ENCODE results near the gene CAPS. TPM values are rescaled to one million over a fixed set of nuclear protein-coding genes. Genes with fewer than 3 reads are reported as not detected.

The CAPS gene
- polyA plus RNA-seq, 1 donor (not counting 4 experiments of a cell fraction or from before 2014, with no cell fraction given): 2.7 TPM

DNA sequence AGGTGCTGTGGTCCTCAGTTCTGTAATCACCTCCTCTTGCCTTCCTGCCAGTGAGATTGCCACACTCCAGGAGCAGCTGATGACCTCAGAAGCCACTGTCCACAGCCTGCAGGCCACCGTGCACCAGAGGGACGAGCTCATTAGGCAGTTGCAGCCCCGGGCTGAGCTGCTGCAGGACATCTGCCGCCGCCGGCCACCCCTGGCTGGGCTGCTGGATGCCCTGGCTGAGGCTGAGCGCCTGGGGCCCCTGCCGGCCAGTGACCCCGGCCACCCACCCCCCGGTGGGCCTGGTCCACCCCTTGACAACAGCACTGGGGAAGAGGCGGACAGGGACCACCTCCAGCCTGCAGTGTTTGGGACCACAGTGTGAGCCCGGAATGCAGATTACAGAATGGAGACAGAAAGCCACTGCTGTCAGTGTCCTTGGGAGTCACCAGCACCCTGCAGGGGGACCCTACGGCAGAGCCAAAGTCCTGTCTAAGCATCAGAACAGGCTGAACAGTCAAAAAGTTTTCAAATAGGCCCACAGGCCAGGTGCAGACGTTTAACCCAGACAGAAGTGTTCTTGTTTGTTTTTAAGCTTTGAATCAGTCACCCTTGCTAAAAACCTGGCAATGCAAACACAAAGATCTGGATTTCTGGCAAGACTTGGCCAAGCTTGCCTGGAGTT, 5.1 kb upstream of the CAPS start:
- dilution Hi-C loops (cut with MboI; ENCODE audit: extremely low pct_ligation_motif_present, low sequenced_read_pairs): no loop called here
- Histone ChIP-seq H3K4me1 (ENCODE audit: control insufficient read depth, extremely low read depth, insufficient read depth, low read length) (peaks cover 12% of the 10 kb centered on the region), H4K20me1 (ENCODE audit: control insufficient read depth, extremely low read depth, insufficient read depth, low read length) (no peaks in the 10 kb centered on the region), H3K36me3 (ENCODE audit: control insufficient read depth in 2 of 2, extremely low read depth in 1 of 2, insufficient read depth in 2 of 2, low read length in 2 of 2) (no peaks in the 10 kb centered on the region), H3K27me3 (ENCODE audit: control insufficient read depth, extremely low read depth, insufficient read depth, low read length) (no peaks in the 10 kb centered on the region), H2AFZ (ENCODE audit: control insufficient read depth, low read length) (no peak overlapping the region), H3K9me3 (ENCODE audit: control insufficient read depth, low read depth, low read length) (no peaks in the 10 kb centered on the region), H3K79me2 (ENCODE audit: control insufficient read depth, insufficient read depth, low read length) (no peaks in the 10 kb centered on the region), H3K27ac (ENCODE audit: control insufficient read depth, insufficient read depth, low read length) (no peak overlapping the region), H3K9me1 (ENCODE audit: control insufficient read depth, extremely low read depth, insufficient read depth, low read length) (no peaks in the 10 kb centered on the region), H3K4me2 (ENCODE audit: control insufficient read depth, extremely low read depth, insufficient read depth, low read depth, low read length) (no peak overlapping the region), H3K9ac (ENCODE audit: control insufficient read depth, extremely low read depth, insufficient read depth, low read length) (no peak overlapping the region), H3K4me3 (ENCODE audit: control insufficient read depth in 2 of 3, extremely low read depth in 1 of 3, insufficient read depth in 2 of 3, low read depth in 1 of 3, low read length in 3 of 3) (no peak overlapping the region)
- FAIRE-seq (no peak), DNase-seq (ENCODE audit: low read depth, low spot score) (no peak)
- TF ChIP-seq, protein P1, sequence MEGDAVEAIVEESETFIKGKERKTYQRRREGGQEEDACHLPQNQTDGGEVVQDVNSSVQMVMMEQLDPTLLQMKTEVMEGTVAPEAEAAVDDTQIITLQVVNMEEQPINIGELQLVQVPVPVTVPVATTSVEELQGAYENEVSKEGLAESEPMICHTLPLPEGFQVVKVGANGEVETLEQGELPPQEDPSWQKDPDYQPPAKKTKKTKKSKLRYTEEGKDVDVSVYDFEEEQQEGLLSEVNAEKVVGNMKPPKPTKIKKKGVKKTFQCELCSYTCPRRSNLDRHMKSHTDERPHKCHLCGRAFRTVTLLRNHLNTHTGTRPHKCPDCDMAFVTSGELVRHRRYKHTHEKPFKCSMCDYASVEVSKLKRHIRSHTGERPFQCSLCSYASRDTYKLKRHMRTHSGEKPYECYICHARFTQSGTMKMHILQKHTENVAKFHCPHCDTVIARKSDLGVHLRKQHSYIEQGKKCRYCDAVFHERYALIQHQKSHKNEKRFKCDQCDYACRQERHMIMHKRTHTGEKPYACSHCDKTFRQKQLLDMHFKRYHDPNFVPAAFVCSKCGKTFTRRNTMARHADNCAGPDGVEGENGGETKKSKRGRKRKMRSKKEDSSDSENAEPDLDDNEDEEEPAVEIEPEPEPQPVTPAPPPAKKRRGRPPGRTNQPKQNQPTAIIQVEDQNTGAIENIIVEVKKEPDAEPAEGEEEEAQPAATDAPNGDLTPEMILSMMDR (optimal IDR thresholded peaks at IDR 0.05 in 1 of 3, IDR thresholded peaks at IDR 0.05 in 1 of 3, conservative IDR thresholded peaks at IDR 0.05 in 1 of 3; ENCODE audit: extremely low read depth in 1 of 3, insufficient read depth in 2 of 3, low read length in 3 of 3): no peak
- no peak for TF ChIP-seq EZH2 (IDR thresholded peaks at IDR 0.05; ENCODE audit: low read length)

DNA sequence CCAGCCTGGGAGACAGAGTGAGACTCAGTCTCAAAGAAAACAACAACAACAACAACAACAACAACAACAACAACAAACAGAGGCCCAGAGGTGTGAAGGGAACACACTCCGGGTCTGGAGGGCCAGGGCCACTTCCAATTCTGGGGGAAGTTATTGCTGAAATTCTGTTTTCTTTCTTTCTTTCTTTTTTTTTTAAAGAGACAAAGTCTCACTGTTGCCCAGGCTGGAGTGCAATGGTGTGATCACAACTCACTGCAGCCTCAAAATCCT, 3.5 kb upstream of the CAPS start:
- no peak overlapping the region for H3K27ac ChIP-seq (ENCODE audit: control insufficient read depth, insufficient read depth, low read length)
- TF ChIP-seq, protein P1 (optimal IDR thresholded peaks at IDR 0.05 in 1 of 3, IDR thresholded peaks at IDR 0.05 in 1 of 3, conservative IDR thresholded peaks at IDR 0.05 in 1 of 3; ENCODE audit: extremely low read depth in 1 of 3, insufficient read depth in 2 of 3, low read length in 3 of 3): no peak
- no peak for TF ChIP-seq EZH2 (IDR thresholded peaks at IDR 0.05; ENCODE audit: low read length)
- no peaks in the 10 kb centered on the region for H3K79me2 ChIP-seq (ENCODE audit: control insufficient read depth, insufficient read depth, low read length)
- no peaks in the 10 kb centered on the region for H3K9me3 ChIP-seq (ENCODE audit: control insufficient read depth, low read depth, low read length)
- no peaks in the 10 kb centered on the region for H3K9me1 ChIP-seq (ENCODE audit: control insufficient read depth, extremely low read depth, insufficient read depth, low read length)
- no peaks in the 10 kb centered on the region for H3K36me3 ChIP-seq (ENCODE audit: control insufficient read depth in 2 of 2, extremely low read depth in 1 of 2, insufficient read depth in 2 of 2, low read length in 2 of 2)
- H3K4me3 ChIP-seq (ENCODE audit: control insufficient read depth in 2 of 3, extremely low read depth in 1 of 3, insufficient read depth in 2 of 3, low read depth in 1 of 3, low read length in 3 of 3): no peak overlapping the region
- H3K4me1 ChIP-seq (ENCODE audit: control insufficient read depth, extremely low read depth, insufficient read depth, low read length): peaks cover 20% of the 10 kb centered on the region
- no peak overlapping the region for H3K9ac ChIP-seq (ENCODE audit: control insufficient read depth, extremely low read depth, insufficient read depth, low read length)
- no peak overlapping the region for H3K4me2 ChIP-seq (ENCODE audit: control insufficient read depth, extremely low read depth, insufficient read depth, low read depth, low read length)
- dilution Hi-C loops (cut with MboI; ENCODE audit: extremely low pct_ligation_motif_present, low sequenced_read_pairs): no loop called here
- H3K27me3 ChIP-seq (ENCODE audit: control insufficient read depth, extremely low read depth, insufficient read depth, low read length): no peaks in the 10 kb centered on the region
- H2AFZ ChIP-seq (ENCODE audit: control insufficient read depth, low read length): no peak overlapping the region
- DNase-seq (ENCODE audit: low read depth, low spot score) (no peak), FAIRE-seq (no peak)
- H4K20me1 ChIP-seq (ENCODE audit: control insufficient read depth, extremely low read depth, insufficient read depth, low read length): no peaks in the 10 kb centered on the region

All from keratinocyte (primary cell).